ENCODE results near the gene KCNH2.

Gene KCNH2

GRCh38 chr7:150980663-150981062 is 2.5 kb upstream of the KCNH2 start:
- H3K4me3 ChIP-seq (ENCODE audit: low read length): no peak overlapping the region
- TF ChIP-seq CTCF (IDR thresholded peaks at IDR 0.05; ENCODE audit: insufficient read depth, low read depth, low read length, missing control alignments): no peak
- DNase-seq (ENCODE audit: low read depth): no peak

- no peak for DNase-seq (ENCODE audit: low read depth)
- no peak for TF ChIP-seq CTCF (IDR thresholded peaks at IDR 0.05; ENCODE audit: insufficient read depth, low read depth, low read length, missing control alignments)
- no peak overlapping the region for H3K4me3 ChIP-seq (ENCODE audit: low read length)
These were observed 1.7 kb upstream of the KCNH2 start for GRCh38 chr7:150979713-150980390.

GRCh38 chr7:150977382-150978125 is 567 bp downstream of the KCNH2 start:
- DNase-seq (ENCODE audit: low read depth): no peak
- no peak for TF ChIP-seq CTCF (IDR thresholded peaks at IDR 0.05; ENCODE audit: insufficient read depth, low read depth, low read length, missing control alignments)
- no peak overlapping the region for H3K4me3 ChIP-seq (ENCODE audit: low read length)

- no peak for DNase-seq (ENCODE audit: low read depth)
- TF ChIP-seq CTCF (IDR thresholded peaks at IDR 0.05; ENCODE audit: insufficient read depth, low read depth, low read length, missing control alignments): no peak
- no peak overlapping the region for H3K4me3 ChIP-seq (ENCODE audit: low read length)
These were observed 1.4 kb downstream of the KCNH2 start for GRCh38 chr7:150976529-150977381.

GRCh38 chr7:150975536-150976319 is 2.4 kb downstream of the KCNH2 start:
- DNase-seq (ENCODE audit: low read depth): no peak
- no peak overlapping the region for H3K4me3 ChIP-seq (ENCODE audit: low read length)
- TF ChIP-seq CTCF (IDR thresholded peaks at IDR 0.05; ENCODE audit: insufficient read depth, low read depth, low read length, missing control alignments): no peak
